Right lobe of liver (tissue), 4 donors: ENCODE results near the gene BAMBI.

ENCODE experiments used
- POLR2A ChIP-seq: fragments of 450-650 bp; IDR thresholded peaks from one replicate; pipeline ENCODE4 v1.6.1; 2017; ENCODE audit warnings: antibody characterized with exemption, mild to moderate bottlenecking
- TF ChIP-seq, protein P1 (sequence below), 4 donors: fragments of 200-600 bp in 3 of 4; fragments of 450-650 bp in 1 of 4; IDR thresholded peaks; one replicate each; pipeline versions ENCODE4 v1.5.1 to v1.8.0; 2016 to 2022; ENCODE audit warnings: antibody characterized with exemption in 4 of 4, mild to moderate bottlenecking in 2 of 4
- donor health status: DM: no; HTN: no; CAD: no.
- donor health status: DM: no; HTN: no; CAD: no.
- donor health status: DM: no; HTN: yes; CAD: no.

DNA sequence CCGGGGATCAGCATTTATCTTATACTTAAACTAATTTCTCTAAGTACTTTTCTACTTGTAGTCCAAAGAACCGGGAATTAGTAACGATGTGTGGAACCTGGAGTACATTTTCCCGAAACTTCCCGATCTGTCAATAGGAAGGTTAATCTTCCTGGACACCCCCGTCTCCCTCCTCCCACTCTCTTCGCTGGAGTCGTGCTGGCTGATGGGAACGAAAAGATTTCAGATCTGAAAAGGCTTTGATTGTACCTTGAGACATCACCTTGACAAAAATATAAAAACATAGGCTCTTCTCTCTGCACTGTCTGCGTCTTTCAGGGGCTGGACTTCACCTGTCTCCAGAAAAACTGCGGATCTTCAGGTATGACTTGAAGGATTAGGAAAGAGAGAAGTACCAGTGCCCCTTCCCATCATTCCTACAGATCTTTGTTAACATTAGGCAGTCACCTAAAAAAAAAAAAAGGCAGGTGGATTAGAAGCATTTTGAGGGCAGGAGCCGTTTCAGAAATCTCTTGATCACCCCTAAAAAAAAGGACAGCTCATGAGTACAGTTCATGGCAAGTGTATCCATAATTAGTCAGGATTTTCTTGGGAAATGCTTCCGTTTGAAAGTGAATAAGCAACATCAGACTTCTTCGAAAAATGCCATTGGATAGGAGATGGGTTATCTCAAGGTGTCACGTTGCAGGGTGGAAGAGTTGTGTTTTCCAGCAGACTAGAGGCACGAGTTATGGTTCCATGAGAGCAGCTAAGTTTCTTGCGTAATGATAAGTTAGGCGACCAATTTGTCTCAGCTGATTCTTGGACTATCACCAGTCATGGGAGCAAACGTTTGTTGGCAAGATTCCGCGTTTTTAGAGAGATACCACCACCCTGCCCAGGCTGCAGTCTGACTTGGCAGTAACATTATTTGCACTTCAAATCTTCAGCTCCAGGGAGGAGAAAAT lies 7.8 kb upstream of the BAMBI start:
- TF ChIP-seq POLR2A, result no peak
- TF ChIP-seq, protein P1, sequence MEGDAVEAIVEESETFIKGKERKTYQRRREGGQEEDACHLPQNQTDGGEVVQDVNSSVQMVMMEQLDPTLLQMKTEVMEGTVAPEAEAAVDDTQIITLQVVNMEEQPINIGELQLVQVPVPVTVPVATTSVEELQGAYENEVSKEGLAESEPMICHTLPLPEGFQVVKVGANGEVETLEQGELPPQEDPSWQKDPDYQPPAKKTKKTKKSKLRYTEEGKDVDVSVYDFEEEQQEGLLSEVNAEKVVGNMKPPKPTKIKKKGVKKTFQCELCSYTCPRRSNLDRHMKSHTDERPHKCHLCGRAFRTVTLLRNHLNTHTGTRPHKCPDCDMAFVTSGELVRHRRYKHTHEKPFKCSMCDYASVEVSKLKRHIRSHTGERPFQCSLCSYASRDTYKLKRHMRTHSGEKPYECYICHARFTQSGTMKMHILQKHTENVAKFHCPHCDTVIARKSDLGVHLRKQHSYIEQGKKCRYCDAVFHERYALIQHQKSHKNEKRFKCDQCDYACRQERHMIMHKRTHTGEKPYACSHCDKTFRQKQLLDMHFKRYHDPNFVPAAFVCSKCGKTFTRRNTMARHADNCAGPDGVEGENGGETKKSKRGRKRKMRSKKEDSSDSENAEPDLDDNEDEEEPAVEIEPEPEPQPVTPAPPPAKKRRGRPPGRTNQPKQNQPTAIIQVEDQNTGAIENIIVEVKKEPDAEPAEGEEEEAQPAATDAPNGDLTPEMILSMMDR (IDR thresholded peaks at IDR 0.05), result no peak
